ENCODE results near the gene PCDHGB3. TPM values are rescaled to one million over a fixed set of nuclear protein-coding genes. Genes with fewer than 3 reads are reported as not detected.
"Not testable (repeated sequence)": the region's sequence is repeated elsewhere in the genome, so short reads cannot be mapped to it uniquely, and the experiment has no call there.

PCDHGB3 gene
- total RNA-seq, 4 donors from 2014 or later = 0.29 to 2.0 (median 1.2) TPM

- peaks cover 6 to 7% of the 10 kb centered on the region in 2 donors for H3K4me1 ChIP-seq
- in situ Hi-C loops (cut with MboI; ENCODE audit: low sequenced_read_pairs in 4 of 4) (no loop called here), intact Hi-C loops (cut with DNase I; ENCODE audit: low total_unique reads) (no loop called here)
- DNase-seq (no peak), ATAC-seq (peak in 1 of 2 donors; percentile 42)
- TF ChIP-seq POLR2A (IDR thresholded peaks at IDR 0.05) (no peak), CTCF (IDR thresholded peaks at IDR 0.05 in 4 of 5, conservative IDR thresholded peaks at IDR 0.05 in 1 of 5) (peak in 4 of 5 experiments; percentile 9 to 63 (median 26))
- H3K9me3 ChIP-seq = no peaks in the 10 kb centered on the region
- H3K27ac ChIP-seq = peak within 1 kb of the TSS; percentile 16 to 61 (median 42)
- peak within 1 kb of the TSS; percentile 29 to 49 (median 38) for H3K4me3 ChIP-seq
- no peaks in the 10 kb centered on the region for H3K36me3 ChIP-seq
- peaks cover 0 to 10% (median 0%) of the 10 kb centered on the region in 3 donors for H3K27me3 ChIP-seq
Observed at GRCh38 chr5:141330299-141331080, 39.6 kb upstream of the PCDHGB3 start, which contains the start of gene PCDHGA1. Gene PCDHGA1, plus strand, starts transcription at chr5:141330514.

GRCh38 chr5:141332571-141332970 is 37.5 kb upstream of the PCDHGB3 start:
- H3K27me3 ChIP-seq; H3K4me1 ChIP-seq; in situ Hi-C loops (cut with MboI; ENCODE audit: low sequenced_read_pairs in 4 of 4); H3K36me3 ChIP-seq; H3K9me3 ChIP-seq; intact Hi-C loops (cut with DNase I; ENCODE audit: low total_unique reads); ATAC-seq; DNase-seq; H3K4me3 ChIP-seq; H3K27ac ChIP-seq: not testable (repeated sequence)

- Histone ChIP-seq H3K9me3 (peaks cover 0 to 18% (median 0%) of the 10 kb centered on the region in 3 donors), H3K27me3 (peaks cover under 1 to 11% (median 10%) of the 10 kb centered on the region in 3 donors), H3K27ac (peak within 1 kb of the TSS; percentile 30 to 77 (median 70)), H3K36me3 (no peaks in the 10 kb centered on the region), H3K4me1 (no peaks in the 10 kb centered on the region), H3K4me3 (peak within 1 kb of the TSS; percentile 12 to 58 (median 48))
- DNase-seq = no peak
- in situ Hi-C loops (cut with MboI; ENCODE audit: low sequenced_read_pairs in 4 of 4) (no loop called here), intact Hi-C loops (cut with DNase I; ENCODE audit: low total_unique reads) (no loop called here)
- peak; percentile 45 to 66 for ATAC-seq
- TF ChIP-seq CTCF (IDR thresholded peaks at IDR 0.05 in 4 of 5, conservative IDR thresholded peaks at IDR 0.05 in 1 of 5) (peak; percentile 40 to 64 (median 60)), POLR2A (IDR thresholded peaks at IDR 0.05) (no peak)
Observed at GRCh38 chr5:141338538-141339306, 31.3 kb upstream of the PCDHGB3 start, which contains the start of gene PCDHGA2. Gene PCDHGA2, plus strand, starts transcription at chr5:141338760.

- Histone ChIP-seq H3K9me3 (peaks cover 0 to 25% (median 0%) of the 10 kb centered on the region in 3 donors), H3K27me3 (peaks cover 5 to 17% (median 8%) of the 10 kb centered on the region in 3 donors)
- H3K4me1 ChIP-seq; H3K27ac ChIP-seq; ATAC-seq; H3K36me3 ChIP-seq; intact Hi-C loops (cut with DNase I; ENCODE audit: low total_unique reads); DNase-seq; H3K4me3 ChIP-seq: not testable (repeated sequence)
- in situ Hi-C loops (cut with MboI; ENCODE audit: low sequenced_read_pairs in 4 of 4) = loop anchor here in 1 of 4 donors (10.0 kb wide), 1 partner anchor 224 kb away; no protein-coding TSS in a partner anchor
Observed at GRCh38 chr5:141340781-141341354, 29.2 kb upstream of the PCDHGB3 start.

GRCh38 chr5:141342773-141343172 is 27.3 kb upstream of the PCDHGB3 start:
- peaks cover 7 to 17% (median 8%) of the 10 kb centered on the region in 3 donors for H3K27me3 ChIP-seq
- no peaks in the 10 kb centered on the region for H3K4me1 ChIP-seq
- no peak overlapping the region for H3K4me3 ChIP-seq
- TF ChIP-seq CTCF (IDR thresholded peaks at IDR 0.05 in 4 of 5, conservative IDR thresholded peaks at IDR 0.05 in 1 of 5) (no peak), POLR2A (IDR thresholded peaks at IDR 0.05) (no peak)
- peak overlapping the region in 2 of 4 donors; percentile 8 to 15 for H3K27ac ChIP-seq
- intact Hi-C loops (cut with DNase I; ENCODE audit: low total_unique reads) (no loop called here), in situ Hi-C loops (cut with MboI; ENCODE audit: low sequenced_read_pairs in 4 of 4) (loop anchor here in 1 of 4 donors (10.0 kb wide), 1 partner anchor 222 kb away; no protein-coding TSS in a partner anchor)
- H3K36me3 ChIP-seq = no peaks in the 10 kb centered on the region
- DNase-seq (no peak), ATAC-seq (no peak)
- H3K9me3 ChIP-seq = peaks cover 0 to 25% (median 0%) of the 10 kb centered on the region in 3 donors

All from gastrocnemius medialis (tissue), 4 donors.